ENCODE data around the gene ZGPAT. TPM values are rescaled to one million over a fixed set of nuclear protein-coding genes. Genes with fewer than 3 reads are reported as not detected.

Gene ZGPAT
- total RNA-seq, 4 donors from 2014 or later: 29.1 to 346 (median 76.5) TPM

- Histone ChIP-seq H3K27ac (no peak overlapping the region), H3K36me3 (no peaks in the 10 kb centered on the region), H3K27me3 (peaks cover 6% of the 10 kb centered on the region), H3K4me1 (peaks cover 0 to 9% (median 0%) of the 10 kb centered on the region in 4 donors), H3K4me3 (no peak overlapping the region), H3K9me3 (no peaks in the 10 kb centered on the region)
- TF ChIP-seq EP300 (IDR thresholded peaks at IDR 0.05; ENCODE audit: low read depth) (no peak), CTCF (IDR thresholded peaks at IDR 0.05) (no peak), POLR2A (IDR thresholded peaks at IDR 0.05) (no peak), POLR2AphosphoS5 (IDR thresholded peaks at IDR 0.05) (no peak)
- 56 to 82% methylated on average over 3 to 9 of the region's 9 CpGs for WGBS, 2 donors (ENCODE audit: low coverage in 1 of 2)
- intact Hi-C loops (cut with DNase I; ENCODE audit: low total_unique reads): loop anchor here (10.0 kb wide), 1 partner anchor 196 kb away; the partner anchor contains the start of gene SAMD10
- in situ Hi-C loops (cut with MboI; ENCODE audit: low pct_ligation_motif_present in 1 of 4, low pct_unique_long_range_greater_than_20kb in 1 of 4, low sequenced_read_pairs in 3 of 4): no loop called here
- no peak for DNase-seq
Measured at GRCh38 chr20:63778857-63779256, 71.0 kb downstream of the ZGPAT start.

DNA sequence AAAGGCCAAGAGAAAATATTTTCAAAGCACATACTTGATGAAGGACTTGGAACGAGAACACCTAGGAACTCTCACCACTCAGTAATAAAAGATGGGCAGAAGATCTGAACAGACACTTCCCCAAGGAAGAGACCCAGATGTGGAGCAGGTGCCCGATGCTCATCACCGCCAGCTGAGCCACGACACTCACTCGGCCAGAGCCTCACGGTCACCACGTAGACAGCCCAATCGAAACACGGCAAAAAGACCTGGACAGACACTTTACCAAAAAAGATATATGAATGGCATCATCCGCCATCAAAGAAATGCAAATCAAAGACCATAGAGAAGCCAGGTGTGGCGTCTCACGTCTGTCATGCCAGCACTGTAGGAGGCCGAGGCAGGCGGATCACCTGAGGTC is 73.3 kb downstream of the ZGPAT start:
- TF ChIP-seq POLR2A (IDR thresholded peaks at IDR 0.05) (no peak), EP300 (IDR thresholded peaks at IDR 0.05; ENCODE audit: low read depth) (no peak), POLR2AphosphoS5 (IDR thresholded peaks at IDR 0.05) (no peak), CTCF (IDR thresholded peaks at IDR 0.05) (no peak)
- intact Hi-C loops (cut with DNase I; ENCODE audit: low total_unique reads) (loop anchor here (10.0 kb wide), 1 partner anchor 246 kb away; the partner anchor contains the start of gene PTK6), in situ Hi-C loops (cut with MboI; ENCODE audit: low pct_ligation_motif_present in 1 of 4, low pct_unique_long_range_greater_than_20kb in 1 of 4, low sequenced_read_pairs in 3 of 4) (no loop called here)
- Histone ChIP-seq H3K27ac (no peak overlapping the region), H3K9me3 (no peaks in the 10 kb centered on the region), H3K36me3 (no peaks in the 10 kb centered on the region), H3K4me3 (no peak overlapping the region), H3K4me1 (peaks cover 0 to 3% (median 0%) of the 10 kb centered on the region in 4 donors), H3K27me3 (no peaks in the 10 kb centered on the region)
- 77 to 87% methylated on average over 10 to 14 of the region's 14 CpGs for WGBS, 2 donors (ENCODE audit: low coverage in 1 of 2)
- DNase-seq: no peak

- no peak overlapping the region for H3K27ac ChIP-seq
- intact Hi-C loops (cut with DNase I; ENCODE audit: low total_unique reads) (loop anchor here (10.0 kb wide), 1 partner anchor 247 kb away; the partner anchor contains the start of gene PTK6), in situ Hi-C loops (cut with MboI; ENCODE audit: low pct_ligation_motif_present in 1 of 4, low pct_unique_long_range_greater_than_20kb in 1 of 4, low sequenced_read_pairs in 3 of 4) (no loop called here)
- no peak for DNase-seq
- no peaks in the 10 kb centered on the region for H3K9me3 ChIP-seq
- no peak overlapping the region for H3K4me3 ChIP-seq
- H3K36me3 ChIP-seq: no peaks in the 10 kb centered on the region
- H3K27me3 ChIP-seq: no peaks in the 10 kb centered on the region
- peak in 1 of 5 experiments; percentile 6 for TF ChIP-seq CTCF (IDR thresholded peaks at IDR 0.05)
- TF ChIP-seq POLR2A (IDR thresholded peaks at IDR 0.05): no peak
- TF ChIP-seq POLR2AphosphoS5 (IDR thresholded peaks at IDR 0.05): no peak
- TF ChIP-seq EP300 (IDR thresholded peaks at IDR 0.05; ENCODE audit: low read depth): no peak
- peaks cover 0 to 3% (median 0%) of the 10 kb centered on the region in 4 donors for H3K4me1 ChIP-seq
- 47 to 55% methylated on average over 5 to 17 of the region's 18 CpGs for WGBS, 2 donors (ENCODE audit: low coverage in 1 of 2)
Measured at GRCh38 chr20:63782051-63782471, 74.2 kb downstream of the ZGPAT start.

GRCh38 chr20:63782521-63782971 is 74.7 kb downstream of the ZGPAT start:
- Histone ChIP-seq H3K9me3 (no peaks in the 10 kb centered on the region), H3K4me3 (no peak overlapping the region), H3K27ac (no peak overlapping the region), H3K27me3 (no peaks in the 10 kb centered on the region), H3K4me1 (peaks cover 0 to 3% (median 0%) of the 10 kb centered on the region in 4 donors), H3K36me3 (no peaks in the 10 kb centered on the region)
- in situ Hi-C loops (cut with MboI; ENCODE audit: low pct_ligation_motif_present in 1 of 4, low pct_unique_long_range_greater_than_20kb in 1 of 4, low sequenced_read_pairs in 3 of 4): no loop called here
- 62% methylated on average over 12 of the region's 12 CpGs; no CpG with 5 or more reads in 1 of the 2 donors for WGBS, 2 donors (ENCODE audit: low coverage in 1 of 2)
- TF ChIP-seq POLR2A (IDR thresholded peaks at IDR 0.05) (no peak), EP300 (IDR thresholded peaks at IDR 0.05; ENCODE audit: low read depth) (no peak), POLR2AphosphoS5 (IDR thresholded peaks at IDR 0.05) (no peak), CTCF (IDR thresholded peaks at IDR 0.05) (no peak)
- intact Hi-C loops (cut with DNase I; ENCODE audit: low total_unique reads): loop anchor here (10.0 kb wide), 1 partner anchor 248 kb away; the partner anchor contains the start of gene PTK6
- no peak for DNase-seq

Data from transverse colon (tissue), 4 donors.